Uterus (tissue), 4 donors: Measurements from ENCODE around the gene COG2. TPM values are rescaled to one million over a fixed set of nuclear protein-coding genes. Genes with fewer than 3 reads are reported as not detected.
"Not testable (repeated sequence)": the region's sequence is repeated elsewhere in the genome, so short reads cannot be mapped to it uniquely, and the experiment has no call there.

Experiments
- DNase-seq, 2 donors: peaks; one replicate each; pipeline ENCODE4 v3.0.0-alpha.2; 2019 to 2020
- H3K27ac ChIP-seq, 2 donors: fragments of 200-600 bp; sonication (generic); 1 replicate in 1 of 2; 2 replicates in 1 of 2; pipeline ENCODE4 v1.5.1; 2016 to 2018
- H3K27me3 ChIP-seq, 2 donors: fragments of 200-600 bp; sonication (generic); one replicate each; pipeline ENCODE4 v1.5.1; 2018 to 2019; ENCODE audit warnings: control low read depth in 1 of 2
- H3K36me3 ChIP-seq, 2 donors: fragments of 200-600 bp; sonication (generic); one replicate each; pipeline ENCODE4 v1.5.1; 2019; ENCODE audit warnings: control low read depth in 1 of 2
- H3K4me1 ChIP-seq, 2 donors: fragments of 200-600 bp; sonication (generic); one replicate each; pipeline ENCODE4 v1.5.1; 2018 to 2019; ENCODE audit warnings: control low read depth in 1 of 2
- H3K4me3 ChIP-seq, 2 donors: fragments of 200-600 bp; sonication (generic); 1 replicate in 1 of 2; 2 replicates in 1 of 2; pipeline ENCODE4 v1.5.1; 2018 to 2019; ENCODE audit warnings: mild to moderate bottlenecking in 1 of 2
- H3K9me3 ChIP-seq, 2 donors: fragments of 200-600 bp; sonication (generic); one replicate each; pipeline ENCODE4 v1.5.1; 2019; ENCODE audit warnings: control low read depth in 1 of 2
- CTCF ChIP-seq, 4 experiments: fragments of 200-600 bp in 2 of 4; fragments of 450-650 bp in 2 of 4; sonication (generic) in 2 of 4; IDR thresholded peaks; one replicate each; pipeline ENCODE4 v1.5.1; 2016 to 2019; ENCODE audit warnings: antibody characterized with exemption in 4 of 4, mild to moderate bottlenecking in 2 of 4, moderate library complexity in 1 of 4
- POLR2A ChIP-seq, 2 donors: fragments of 450-650 bp; IDR thresholded peaks; one replicate each; pipeline ENCODE4 v1.6.1; 2016; ENCODE audit warnings: antibody characterized with exemption in 2 of 2, mild to moderate bottlenecking in 1 of 2, moderate library complexity in 1 of 2
- intact Hi-C: fragments of 100-400 bp; cut with DNase I; formaldehyde crosslinking; loops from one replicate; pipeline ENCODE4 v1.15.1; 2023; ENCODE audit warnings: low total_unique reads
- total RNA-seq, 4 donors: library from RNA; depleted of rRNA in 3 of 4; stranded (reverse); fragments of >200 nt in 3 of 4; gene quantifications; one replicate each; pipeline versions ENCODE4 v1.1.0 to v1.2.4, GENCODE V29; 2014 to 2023
- donor health status: DM: yes; HTN: yes; CAD: no.

Gene COG2
- total RNA-seq, 4 donors from 2014 or later, result 10.0 to 32.3 (median 18.5) TPM

DNA sequence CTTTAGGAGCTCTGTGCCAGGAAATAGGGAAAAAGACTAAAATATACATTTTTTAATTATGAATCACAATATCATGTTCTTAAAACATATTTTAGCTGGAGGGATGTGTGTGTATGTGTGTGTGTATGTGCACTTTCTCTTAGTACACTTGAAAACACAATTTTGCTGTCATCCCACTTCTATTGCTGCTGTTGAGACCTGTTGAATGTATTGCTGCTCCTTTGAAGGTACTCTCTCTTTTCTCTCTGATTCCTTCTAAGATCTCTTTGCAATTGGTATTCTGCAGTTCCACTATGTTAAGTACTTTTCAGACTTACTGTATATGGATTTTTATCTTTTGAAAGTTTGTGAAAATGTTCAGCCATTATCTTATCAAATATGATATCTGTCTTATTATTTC lies 43.5 kb upstream of the COG2 start:
- intact Hi-C loops, result no loop called here
- Histone ChIP-seq H3K36me3 (no peaks in the 10 kb centered on the region), H3K27ac (no peak overlapping the region), H3K4me3 (no peak overlapping the region), H3K27me3 (no peaks in the 10 kb centered on the region), H3K9me3 (peaks cover 0 to 2% of the 10 kb centered on the region in 2 donors), H3K4me1 (no peaks in the 10 kb centered on the region)
- DNase-seq, result no peak
- no peak for TF ChIP-seq CTCF (IDR thresholded peaks at IDR 0.05)
- TF ChIP-seq POLR2A (IDR thresholded peaks at IDR 0.05), result no peak

- H3K9me3 ChIP-seq, result peaks cover 0 to 2% of the 10 kb centered on the region in 2 donors
- H3K4me3 ChIP-seq, result no peak overlapping the region
- DNase-seq, result no peak
- no peaks in the 10 kb centered on the region for H3K36me3 ChIP-seq
- no peak for TF ChIP-seq CTCF (IDR thresholded peaks at IDR 0.05)
- TF ChIP-seq POLR2A (IDR thresholded peaks at IDR 0.05), result no peak
- no peaks in the 10 kb centered on the region for H3K4me1 ChIP-seq
- intact Hi-C loops, result no loop called here
- no peak overlapping the region for H3K27ac ChIP-seq
- no peaks in the 10 kb centered on the region for H3K27me3 ChIP-seq
Observed at GRCh38 chr1:230599926-230600656, 42.2 kb upstream of the COG2 start.

DNA sequence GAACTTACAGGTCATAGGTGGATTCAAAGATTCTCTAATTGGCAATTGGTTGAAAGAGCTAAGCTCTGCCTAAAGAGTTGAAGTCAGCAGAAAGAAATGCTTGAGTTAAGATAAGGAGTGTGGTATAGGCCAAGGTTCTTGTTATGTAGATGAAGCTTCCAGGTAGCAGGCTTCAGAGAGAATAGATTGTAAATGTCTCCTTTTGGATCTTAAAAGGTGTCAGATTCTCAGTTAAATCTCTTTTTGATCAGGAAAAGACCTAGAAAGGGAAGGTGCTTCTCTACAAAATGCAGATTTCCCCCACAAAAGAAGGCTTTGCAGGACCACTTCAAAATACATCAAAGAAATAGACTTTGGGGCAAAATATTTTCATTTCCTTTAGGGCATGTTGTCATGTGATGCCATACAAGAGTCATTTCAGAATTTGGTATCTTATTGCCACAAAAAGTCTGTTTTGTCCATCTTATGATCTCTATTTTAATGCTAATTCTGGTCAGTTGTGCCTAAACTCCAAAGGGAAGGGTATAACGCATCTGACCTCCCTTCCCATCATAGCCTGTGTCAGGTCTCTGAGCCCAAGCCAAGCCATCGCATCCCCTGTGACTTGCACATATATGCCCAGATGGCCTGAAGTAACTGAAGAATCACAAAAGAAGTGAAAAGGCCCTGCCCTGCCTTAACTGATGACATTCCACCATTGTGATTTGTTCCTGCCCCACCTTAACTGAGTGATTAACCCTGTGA lies 41.5 kb upstream of the COG2 start:
- H3K27me3 ChIP-seq, H3K36me3 ChIP-seq, H3K27ac ChIP-seq, H3K4me1 ChIP-seq, H3K9me3 ChIP-seq, intact Hi-C loops, H3K4me3 ChIP-seq, DNase-seq: not testable (repeated sequence)

GRCh38 chr1:230609208-230609607 lies 33.1 kb upstream of the COG2 start:
- H3K4me3 ChIP-seq, result no peak overlapping the region
- intact Hi-C loops, result no loop called here
- no peaks in the 10 kb centered on the region for H3K36me3 ChIP-seq
- H3K4me1 ChIP-seq, result no peaks in the 10 kb centered on the region
- no peak overlapping the region for H3K27ac ChIP-seq
- no peaks in the 10 kb centered on the region for H3K27me3 ChIP-seq
- H3K9me3 ChIP-seq, result no peaks in the 10 kb centered on the region
- TF ChIP-seq POLR2A (IDR thresholded peaks at IDR 0.05) (no peak), CTCF (IDR thresholded peaks at IDR 0.05) (no peak)
- DNase-seq, result no peak

DNA sequence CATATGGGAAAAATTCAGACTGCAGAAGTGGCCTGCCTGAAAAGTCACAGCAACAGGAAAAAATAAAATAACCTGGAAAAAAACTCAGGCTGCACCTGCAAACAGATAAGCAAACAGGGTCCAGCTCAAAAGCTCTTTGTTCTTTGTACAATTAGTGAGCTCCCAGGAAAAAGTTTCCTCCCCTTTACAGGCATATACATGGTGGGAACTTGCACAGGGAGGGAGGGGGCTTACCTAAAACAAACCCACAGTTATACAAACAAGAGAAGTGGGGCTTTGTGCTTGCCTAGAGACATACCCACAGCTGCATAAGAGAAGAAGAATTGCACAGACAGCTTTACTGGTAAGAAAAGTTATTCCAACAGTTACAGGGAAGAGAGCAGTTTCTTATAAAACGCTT lies 31.7 kb upstream of the COG2 start:
- DNase-seq, result no peak
- TF ChIP-seq CTCF (IDR thresholded peaks at IDR 0.05), result no peak
- no peak for TF ChIP-seq POLR2A (IDR thresholded peaks at IDR 0.05)
- no peaks in the 10 kb centered on the region for H3K36me3 ChIP-seq
- H3K9me3 ChIP-seq, result no peaks in the 10 kb centered on the region
- no peak overlapping the region for H3K4me3 ChIP-seq
- H3K27me3 ChIP-seq, result no peaks in the 10 kb centered on the region
- no peaks in the 10 kb centered on the region for H3K4me1 ChIP-seq
- intact Hi-C loops, result no loop called here
- no peak overlapping the region for H3K27ac ChIP-seq
